KMS-11 (cell line): ENCODE measurements around the gene ADARB1.

ENCODE experiments used
- H2AFZ ChIP-seq: fragments of 200-600 bp; sonication (generic); 2 replicates; pipeline ENCODE4 v1.6.1; 2016; ENCODE audit warnings: antibody characterized with exemption, mixed run types, low read depth
- H3K27ac ChIP-seq: fragments of 200-600 bp; sonication (generic); 2 replicates; pipeline ENCODE4 v1.6.1; 2016; ENCODE audit warnings: mild to moderate bottlenecking, mixed run types
- H3K27me3 ChIP-seq: fragments of 200-600 bp; sonication (generic); 2 replicates; pipeline ENCODE4 v1.6.1; 2017; ENCODE audit warnings: mild to moderate bottlenecking, low read depth, mixed run types, moderate library complexity; ENCODE audit not compliant: insufficient read depth
- H3K36me3 ChIP-seq: fragments of 200-600 bp; sonication (generic); 2 replicates; pipeline ENCODE4 v1.6.1; 2017; ENCODE audit warnings: mild to moderate bottlenecking, mixed run types; ENCODE audit not compliant: insufficient read depth
- H3K4me1 ChIP-seq: fragments of 200-600 bp; sonication (generic); 2 replicates; pipeline ENCODE4 v1.6.1; 2016; ENCODE audit warnings: mild to moderate bottlenecking, low read depth, mixed run types; ENCODE audit not compliant: poor library complexity, severe bottlenecking
- H3K4me2 ChIP-seq: fragments of 200-600 bp; sonication (generic); 2 replicates; pipeline ENCODE4 v1.7.0; 2016; ENCODE audit warnings: mild to moderate bottlenecking, mixed run types
- H3K4me3 ChIP-seq: fragments of 200-600 bp; sonication (generic); IDR thresholded peaks from 2 replicates; pipeline ENCODE4 v1.6.1; 2017; ENCODE audit warnings: low read depth, low read length, mixed read lengths; ENCODE audit not compliant: insufficient read depth
- H3K79me2 ChIP-seq: fragments of 200-600 bp; sonication (generic); 2 replicates; pipeline ENCODE4 v1.6.1; 2016; ENCODE audit warnings: low read depth, mixed run types; ENCODE audit not compliant: insufficient read depth
- H3K9ac ChIP-seq: fragments of 200-600 bp; sonication (generic); 2 replicates; pipeline ENCODE4 v1.6.1; 2016; ENCODE audit warnings: mild to moderate bottlenecking, mixed run types
- H4K20me1 ChIP-seq: fragments of 200-600 bp; sonication (generic); 2 replicates; pipeline ENCODE4 v1.6.1; 2016; ENCODE audit warnings: mild to moderate bottlenecking, mixed run types; ENCODE audit not compliant: insufficient read depth
- TF ChIP-seq, protein P1 (sequence below): fragments of 200-600 bp; sonication (generic); conservative IDR thresholded peaks from 2 replicates; pipeline ENCODE4 v1.6.1; 2017; ENCODE audit warnings: low read depth, mild to moderate bottlenecking, antibody characterized with exemption, low read length, moderate library complexity, mixed read lengths

Gene ADARB1

DNA sequence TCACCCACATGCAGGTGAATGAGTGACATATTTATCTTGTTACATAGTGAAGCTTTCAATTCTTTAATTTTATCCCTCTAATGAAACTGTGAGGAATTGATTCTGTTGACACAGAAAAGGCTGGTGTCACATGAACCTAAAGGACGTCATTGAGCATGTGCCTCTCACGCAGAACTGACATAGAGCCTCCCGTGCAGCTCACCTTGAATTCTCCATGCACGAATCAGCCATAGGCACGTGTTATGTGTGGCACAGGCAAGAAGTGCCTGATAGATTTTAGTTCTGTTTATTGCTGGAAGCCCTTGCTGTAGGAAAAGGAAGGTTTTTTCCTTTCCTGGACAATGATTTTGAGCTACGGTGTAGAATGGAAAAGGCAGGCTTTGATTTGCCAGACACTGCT is 11.3 kb downstream of the ADARB1 start:
- peaks cover 4% of the 10 kb centered on the region for H3K4me1 ChIP-seq
- no peaks in the 10 kb centered on the region for H3K36me3 ChIP-seq
- no peak overlapping the region for H3K27ac ChIP-seq
- H3K79me2 ChIP-seq: no peaks in the 10 kb centered on the region; the same call in 1 of the 2 replicates
- no peaks in the 10 kb centered on the region for H3K27me3 ChIP-seq
- no peak overlapping the region for H2AFZ ChIP-seq
- H3K4me3 ChIP-seq: no peak overlapping the region
- no peak overlapping the region for H3K4me2 ChIP-seq
- H3K9ac ChIP-seq: no peak overlapping the region
- no peaks in the 10 kb centered on the region for H4K20me1 ChIP-seq
- TF ChIP-seq, protein P1, sequence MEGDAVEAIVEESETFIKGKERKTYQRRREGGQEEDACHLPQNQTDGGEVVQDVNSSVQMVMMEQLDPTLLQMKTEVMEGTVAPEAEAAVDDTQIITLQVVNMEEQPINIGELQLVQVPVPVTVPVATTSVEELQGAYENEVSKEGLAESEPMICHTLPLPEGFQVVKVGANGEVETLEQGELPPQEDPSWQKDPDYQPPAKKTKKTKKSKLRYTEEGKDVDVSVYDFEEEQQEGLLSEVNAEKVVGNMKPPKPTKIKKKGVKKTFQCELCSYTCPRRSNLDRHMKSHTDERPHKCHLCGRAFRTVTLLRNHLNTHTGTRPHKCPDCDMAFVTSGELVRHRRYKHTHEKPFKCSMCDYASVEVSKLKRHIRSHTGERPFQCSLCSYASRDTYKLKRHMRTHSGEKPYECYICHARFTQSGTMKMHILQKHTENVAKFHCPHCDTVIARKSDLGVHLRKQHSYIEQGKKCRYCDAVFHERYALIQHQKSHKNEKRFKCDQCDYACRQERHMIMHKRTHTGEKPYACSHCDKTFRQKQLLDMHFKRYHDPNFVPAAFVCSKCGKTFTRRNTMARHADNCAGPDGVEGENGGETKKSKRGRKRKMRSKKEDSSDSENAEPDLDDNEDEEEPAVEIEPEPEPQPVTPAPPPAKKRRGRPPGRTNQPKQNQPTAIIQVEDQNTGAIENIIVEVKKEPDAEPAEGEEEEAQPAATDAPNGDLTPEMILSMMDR: no peak

DNA sequence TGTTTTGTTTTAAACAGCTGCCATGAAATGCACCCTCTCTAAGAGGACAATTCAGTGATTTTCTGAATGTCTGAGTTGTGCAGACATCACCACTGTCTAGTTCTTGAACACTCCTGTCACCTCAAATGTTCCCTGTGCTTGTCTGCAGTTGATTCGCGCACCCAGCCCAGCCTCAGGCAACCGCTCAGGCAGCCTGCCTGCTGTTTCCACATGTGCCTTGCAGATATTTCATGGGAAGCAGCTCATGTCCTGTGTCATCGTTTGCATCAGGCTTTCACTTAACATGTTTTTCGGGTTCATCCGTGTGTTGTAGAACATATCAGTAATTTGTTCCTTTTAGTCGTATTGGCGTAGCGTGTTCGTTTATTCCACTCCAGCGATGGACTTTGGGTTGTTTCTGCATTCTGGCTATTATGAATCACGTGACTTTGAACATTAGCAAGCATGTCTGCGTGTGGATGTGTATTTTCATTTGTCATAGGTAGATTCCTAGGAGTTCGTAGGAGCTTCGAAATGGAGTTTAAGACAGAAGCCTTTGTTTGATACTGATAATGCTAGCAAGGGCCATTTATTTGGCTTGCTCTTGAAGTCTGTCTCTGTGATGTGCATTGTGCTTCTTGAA is 12.1 kb downstream of the ADARB1 start:
- H3K4me2 ChIP-seq: no peak overlapping the region
- H3K4me1 ChIP-seq: peaks cover 4% of the 10 kb centered on the region
- H3K4me3 ChIP-seq: no peak overlapping the region
- TF ChIP-seq, protein P1: no peak
- no peaks in the 10 kb centered on the region for H3K27me3 ChIP-seq
- no peak overlapping the region for H2AFZ ChIP-seq
- H3K27ac ChIP-seq: no peak overlapping the region
- no peaks in the 10 kb centered on the region for H3K36me3 ChIP-seq
- H3K79me2 ChIP-seq: no peaks in the 10 kb centered on the region; the same call in 1 of the 2 replicates
- H3K9ac ChIP-seq: no peak overlapping the region
- no peaks in the 10 kb centered on the region for H4K20me1 ChIP-seq

DNA sequence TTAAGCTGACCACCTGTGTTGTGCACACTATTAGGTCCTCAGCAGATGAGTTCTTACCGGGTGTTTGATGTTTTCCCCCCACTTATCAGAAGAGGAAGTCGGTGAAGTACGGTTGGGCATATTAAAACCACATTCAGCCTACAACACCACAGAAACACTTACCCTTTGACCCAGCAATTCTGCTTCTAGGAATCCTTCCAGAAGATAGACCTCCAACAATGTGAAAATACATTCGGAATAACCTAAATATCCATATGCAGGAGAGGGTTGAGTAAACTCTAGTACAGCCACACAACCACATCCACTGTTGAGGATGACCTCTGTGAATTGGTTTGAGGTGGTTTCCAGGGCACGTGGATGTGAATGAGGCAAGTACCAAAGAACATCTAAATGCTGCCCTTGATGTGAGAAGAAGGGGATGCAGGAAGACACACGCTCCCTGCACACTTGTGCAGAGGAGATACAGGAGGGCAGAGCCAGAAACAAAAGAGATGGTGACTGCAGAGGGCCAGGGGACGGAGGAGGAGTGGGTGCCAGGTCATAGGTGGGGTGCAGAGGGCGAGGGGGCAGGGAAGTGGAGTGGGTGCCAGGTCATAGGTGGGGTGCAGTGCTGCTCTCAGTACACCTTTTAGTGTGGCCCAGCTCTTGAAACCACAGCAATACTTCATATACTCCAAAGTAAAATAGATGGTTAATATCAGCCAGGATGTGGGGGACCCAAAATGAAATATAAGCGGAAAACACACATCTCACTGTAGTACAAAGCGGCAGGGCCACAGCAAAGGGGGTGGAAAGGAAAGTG is 12.8 kb downstream of the ADARB1 start:
- Histone ChIP-seq H3K27me3 (no peaks in the 10 kb centered on the region), H4K20me1 (no peaks in the 10 kb centered on the region), H3K9ac (no peak overlapping the region), H3K36me3 (no peaks in the 10 kb centered on the region), H2AFZ (no peak overlapping the region), H3K4me1 (peaks cover 12% of the 10 kb centered on the region), H3K79me2 (peaks cover 1% of the 10 kb centered on the region; the same call in 1 of the 2 replicates), H3K27ac (no peak overlapping the region), H3K4me3 (no peak overlapping the region), H3K4me2 (no peak overlapping the region)
- TF ChIP-seq, protein P1: no peak

DNA sequence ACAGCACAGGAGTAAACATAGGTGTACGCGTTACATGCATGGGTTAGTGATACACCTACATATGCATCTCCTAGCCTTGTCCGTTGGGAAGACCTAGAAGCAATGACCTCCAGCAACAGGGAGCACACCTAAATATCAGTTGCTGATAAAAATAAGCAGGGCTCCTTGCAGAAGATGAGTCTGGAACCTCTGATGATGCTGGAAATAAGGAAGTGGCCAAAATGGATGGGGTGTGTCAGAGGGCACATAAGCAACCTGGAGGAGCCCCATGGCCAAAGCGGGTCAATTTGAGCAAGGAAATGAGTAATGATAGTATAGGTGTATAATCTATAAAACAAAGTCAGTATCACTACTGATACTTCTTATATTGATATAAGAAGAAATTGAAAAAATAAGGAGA is 13.7 kb downstream of the ADARB1 start:
- TF ChIP-seq, protein P1: no peak
- Histone ChIP-seq H3K36me3 (no peaks in the 10 kb centered on the region), H2AFZ (no peak overlapping the region), H3K4me1 (peaks cover 21% of the 10 kb centered on the region), H3K27ac (no peak overlapping the region), H3K9ac (no peak overlapping the region), H3K4me3 (no peak overlapping the region), H3K27me3 (no peaks in the 10 kb centered on the region), H3K79me2 (peaks cover 5% of the 10 kb centered on the region; the same call in 1 of the 2 replicates), H4K20me1 (no peaks in the 10 kb centered on the region), H3K4me2 (no peak overlapping the region)
